Measurements from ENCODE around the gene DNAH10.

Gene DNAH10

DNA sequence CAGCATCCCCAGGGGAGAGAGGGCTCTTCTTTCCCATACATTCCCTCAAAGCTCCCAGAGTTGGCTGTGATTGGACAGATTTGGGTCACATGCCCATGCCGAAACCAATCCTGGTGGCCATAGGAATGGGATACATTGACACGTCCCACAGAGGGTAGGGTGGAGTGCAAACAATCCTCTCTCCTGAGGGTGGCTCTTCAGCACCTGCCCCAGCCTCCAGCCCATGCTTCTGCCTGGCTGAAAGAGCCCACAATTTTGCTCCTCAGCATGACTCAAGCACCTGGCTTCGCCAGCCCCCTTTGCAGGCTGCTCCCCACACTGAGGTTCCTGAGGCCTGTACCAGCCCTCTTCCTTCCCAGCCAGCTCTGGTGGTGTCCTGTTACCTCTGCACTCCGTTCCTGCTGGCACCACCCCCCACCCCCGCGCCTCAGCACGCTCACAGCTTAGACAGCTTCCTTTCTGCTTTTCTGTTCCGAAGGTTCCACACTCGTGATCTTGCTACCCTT is 138.8 kb downstream of the DNAH10 start:
- no peaks in the 10 kb centered on the region for H3K27me3 ChIP-seq (ENCODE audit: low read length)
- H3K9me3 ChIP-seq (ENCODE audit: insufficient read depth, low read length), result no peaks in the 10 kb centered on the region
- H3K79me2 ChIP-seq (ENCODE audit: insufficient read depth, low read length), result no peaks in the 10 kb centered on the region
- no peaks in the 10 kb centered on the region for H4K20me1 ChIP-seq (ENCODE audit: low read depth, low read length)
- H3F3A ChIP-seq (ENCODE audit: insufficient read depth), result no peaks in the 10 kb centered on the region
- H3K9me2 ChIP-seq (replicated peaks; ENCODE audit: insufficient read depth, low read length), result no peaks in the 10 kb centered on the region
- H3K27ac ChIP-seq (ENCODE audit: low read depth, low read length), result no peak overlapping the region
- no peaks in the 10 kb centered on the region for H3K36me3 ChIP-seq (ENCODE audit: low read length)
- H3K4me3 ChIP-seq (ENCODE audit: insufficient read depth, low read length, poor library complexity, severe bottlenecking), result no peak overlapping the region
- H3K4me2 ChIP-seq (ENCODE audit: low read depth, low read length, poor library complexity, severe bottlenecking), result no peak overlapping the region
- TF ChIP-seq, protein P1, sequence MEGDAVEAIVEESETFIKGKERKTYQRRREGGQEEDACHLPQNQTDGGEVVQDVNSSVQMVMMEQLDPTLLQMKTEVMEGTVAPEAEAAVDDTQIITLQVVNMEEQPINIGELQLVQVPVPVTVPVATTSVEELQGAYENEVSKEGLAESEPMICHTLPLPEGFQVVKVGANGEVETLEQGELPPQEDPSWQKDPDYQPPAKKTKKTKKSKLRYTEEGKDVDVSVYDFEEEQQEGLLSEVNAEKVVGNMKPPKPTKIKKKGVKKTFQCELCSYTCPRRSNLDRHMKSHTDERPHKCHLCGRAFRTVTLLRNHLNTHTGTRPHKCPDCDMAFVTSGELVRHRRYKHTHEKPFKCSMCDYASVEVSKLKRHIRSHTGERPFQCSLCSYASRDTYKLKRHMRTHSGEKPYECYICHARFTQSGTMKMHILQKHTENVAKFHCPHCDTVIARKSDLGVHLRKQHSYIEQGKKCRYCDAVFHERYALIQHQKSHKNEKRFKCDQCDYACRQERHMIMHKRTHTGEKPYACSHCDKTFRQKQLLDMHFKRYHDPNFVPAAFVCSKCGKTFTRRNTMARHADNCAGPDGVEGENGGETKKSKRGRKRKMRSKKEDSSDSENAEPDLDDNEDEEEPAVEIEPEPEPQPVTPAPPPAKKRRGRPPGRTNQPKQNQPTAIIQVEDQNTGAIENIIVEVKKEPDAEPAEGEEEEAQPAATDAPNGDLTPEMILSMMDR (IDR thresholded peaks at IDR 0.05; ENCODE audit: insufficient read depth, low read length, poor library complexity, severe bottlenecking), result no peak
- TF ChIP-seq EZH2phosphoT487 (conservative IDR thresholded peaks at IDR 0.05; ENCODE audit: low read length), result no peak
- no peak overlapping the region for H3K9ac ChIP-seq (ENCODE audit: low read length)
- H2AFZ ChIP-seq (ENCODE audit: low read depth, low read length, severe bottlenecking), result no peak overlapping the region

DNA sequence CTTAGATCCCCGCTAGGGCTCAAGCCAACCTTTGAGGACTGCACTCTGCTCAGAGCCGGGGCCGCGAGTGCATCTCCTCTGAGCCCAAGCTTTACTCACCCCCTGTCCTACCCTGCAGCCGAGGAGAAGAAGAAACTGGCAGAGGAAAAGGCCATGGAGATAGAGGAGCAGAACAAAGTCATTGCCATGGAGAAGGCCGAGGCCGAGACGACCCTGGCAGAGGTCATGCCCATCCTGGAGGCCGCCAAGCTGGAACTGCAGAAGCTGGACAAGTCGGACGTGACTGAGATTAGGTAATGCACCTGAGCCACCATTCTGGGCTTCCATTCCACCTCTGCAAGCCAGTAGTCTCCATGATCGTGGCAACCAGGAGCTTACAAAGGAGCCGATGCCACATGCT is 140.7 kb downstream of the DNAH10 start:
- no peaks in the 10 kb centered on the region for H3K27me3 ChIP-seq (ENCODE audit: low read length)
- no peaks in the 10 kb centered on the region for H3K79me2 ChIP-seq (ENCODE audit: insufficient read depth, low read length)
- no peak overlapping the region for H3K4me3 ChIP-seq (ENCODE audit: insufficient read depth, low read length, poor library complexity, severe bottlenecking)

DNA sequence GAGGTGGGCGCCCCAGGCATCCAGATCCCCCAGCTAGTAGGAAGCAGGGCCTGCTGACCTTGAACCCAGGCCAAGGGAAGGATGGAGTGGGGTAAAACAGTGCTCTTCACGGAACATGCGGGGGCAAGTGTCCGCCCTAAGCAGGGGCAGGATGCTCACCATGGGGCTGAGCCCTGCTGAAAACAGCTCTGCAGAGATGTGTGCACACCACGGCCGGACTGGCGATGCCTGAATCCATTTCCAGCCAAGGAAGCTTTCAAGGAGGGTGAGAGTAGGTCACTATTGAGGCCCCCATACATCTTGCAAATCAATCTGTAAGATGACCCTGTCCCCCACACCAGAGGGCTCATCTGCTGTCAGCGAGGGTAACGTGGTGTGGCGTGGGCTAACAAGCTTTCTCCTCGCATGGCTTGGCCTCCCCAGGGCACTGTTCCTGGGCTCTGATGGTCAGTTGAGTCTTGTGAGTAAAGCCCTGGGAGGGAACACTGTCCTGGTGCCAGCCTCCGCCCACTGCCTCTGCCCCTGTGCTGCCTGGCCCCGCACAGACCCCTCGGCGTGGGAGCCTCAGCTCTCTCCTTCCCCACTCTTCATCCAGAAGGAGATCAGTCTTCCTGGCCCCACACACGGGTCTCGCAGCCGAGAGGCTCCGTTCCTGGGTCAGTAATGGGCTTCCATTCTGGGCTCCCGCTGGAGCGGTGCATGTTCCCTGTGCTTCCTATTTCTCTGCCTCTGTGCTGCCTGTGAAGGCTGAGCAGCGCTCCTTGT is 141.4 kb downstream of the DNAH10 start:
- no peaks in the 10 kb centered on the region for H3K79me2 ChIP-seq (ENCODE audit: insufficient read depth, low read length)
- H2AFZ ChIP-seq (ENCODE audit: low read depth, low read length, severe bottlenecking), result no peak overlapping the region
- H3K27me3 ChIP-seq (ENCODE audit: low read length), result no peaks in the 10 kb centered on the region
- no peaks in the 10 kb centered on the region for H3K9me3 ChIP-seq (ENCODE audit: insufficient read depth, low read length)
- no peaks in the 10 kb centered on the region for H3F3A ChIP-seq (ENCODE audit: insufficient read depth)
- H4K20me1 ChIP-seq (ENCODE audit: low read depth, low read length), result no peaks in the 10 kb centered on the region
- TF ChIP-seq, protein P1 (IDR thresholded peaks at IDR 0.05; ENCODE audit: insufficient read depth, low read length, poor library complexity, severe bottlenecking), result no peak
- no peak for TF ChIP-seq EZH2phosphoT487 (conservative IDR thresholded peaks at IDR 0.05; ENCODE audit: low read length)
- no peak overlapping the region for H3K9ac ChIP-seq (ENCODE audit: low read length)
- H3K36me3 ChIP-seq (ENCODE audit: low read length), result no peaks in the 10 kb centered on the region
- H3K4me2 ChIP-seq (ENCODE audit: low read depth, low read length, poor library complexity, severe bottlenecking), result no peak overlapping the region
- H3K9me2 ChIP-seq (replicated peaks; ENCODE audit: insufficient read depth, low read length), result no peaks in the 10 kb centered on the region
- no peak overlapping the region for H3K4me3 ChIP-seq (ENCODE audit: insufficient read depth, low read length, poor library complexity, severe bottlenecking)
- no peak overlapping the region for H3K27ac ChIP-seq (ENCODE audit: low read depth, low read length)

More for the DNA sequence above, 140.7 kb downstream of the DNAH10 start:
- H4K20me1 ChIP-seq (ENCODE audit: low read depth, low read length), result no peaks in the 10 kb centered on the region
- no peak overlapping the region for H3K4me2 ChIP-seq (ENCODE audit: low read depth, low read length, poor library complexity, severe bottlenecking)
- no peak overlapping the region for H2AFZ ChIP-seq (ENCODE audit: low read depth, low read length, severe bottlenecking)
- no peak overlapping the region for H3K9ac ChIP-seq (ENCODE audit: low read length)
- H3K36me3 ChIP-seq (ENCODE audit: low read length), result no peaks in the 10 kb centered on the region
- no peak for TF ChIP-seq EZH2phosphoT487 (conservative IDR thresholded peaks at IDR 0.05; ENCODE audit: low read length)
- TF ChIP-seq, protein P1 (IDR thresholded peaks at IDR 0.05; ENCODE audit: insufficient read depth, low read length, poor library complexity, severe bottlenecking), result no peak
- H3K9me2 ChIP-seq (replicated peaks; ENCODE audit: insufficient read depth, low read length), result no peaks in the 10 kb centered on the region
- H3K27ac ChIP-seq (ENCODE audit: low read depth, low read length), result no peak overlapping the region
- no peaks in the 10 kb centered on the region for H3F3A ChIP-seq (ENCODE audit: insufficient read depth)
- H3K9me3 ChIP-seq (ENCODE audit: insufficient read depth, low read length), result no peaks in the 10 kb centered on the region

Data from SU-DHL-6 (cell line).